Left cardiac atrium (tissue), 4 donors: ENCODE results near the gene LRBA. TPM values are rescaled to one million over a fixed set of nuclear protein-coding genes. Genes with fewer than 3 reads are reported as not detected.
A peak's percentile ranks its signal among the peaks of the same experiment; 100 is the strongest.

Experiments
- ATAC-seq, 2 donors: fragments of 200-7000 bp; cut with Tn5 transposase; one replicate each; pipeline ENCODE4 v1.9.1; 2020; ENCODE audit warnings: mild to moderate bottlenecking in 2 of 2, moderate library complexity in 2 of 2
- DNase-seq: peaks from one replicate; pipeline ENCODE4 v3.0.0-alpha.2; 2020
- intact Hi-C, 2 donors: fragments of 100-400 bp; cut with DNase I; formaldehyde crosslinking; loops; one replicate each; pipeline versions ENCODE4 v1.14.1 to v1.15.1; 2022 to 2023
- total RNA-seq, 2 donors: library from RNA; stranded (reverse); fragmentation: NEBNext Ultra II Directional; extraction: Animal tissue kit (Norgen Biotek cat#: 25700); gene quantifications; one replicate each; pipeline ENCODE4 v1.2.1, GENCODE V29; 2021
- donor health status: DM: no; HTN: yes; CAD: no.
- donor health status: DM: no; HTN: yes; CAD: no; lungs with severe emphysema.
- donor health status: DM: yes; HTN: yes; CAD: no.
- donor health status: Dilated cardiomyopathy.

Gene LRBA
- total RNA-seq, 2 donors from 2014 or later, result 20.0 to 25.7 TPM

- ATAC-seq (no peak), DNase-seq (no peak)
- intact Hi-C loops, result no loop called here
Observed at GRCh38 chr4:150853882-150854281, 161.2 kb downstream of the LRBA start.

- intact Hi-C loops, result no loop called here
- DNase-seq (no peak), ATAC-seq (no peak)
Observed at GRCh38 chr4:150852216-150852615, 162.9 kb downstream of the LRBA start.

GRCh38 chr4:150849016-150849415 is 166.1 kb downstream of the LRBA start:
- ATAC-seq, result no peak
- no peak for DNase-seq
- intact Hi-C loops, result no loop called here

- intact Hi-C loops, result no loop called here
- DNase-seq (no peak), ATAC-seq (peak in 1 of 2 donors; percentile 44)
Observed at GRCh38 chr4:150828159-150828558, 186.9 kb downstream of the LRBA start.

GRCh38 chr4:150827226-150827625 is 187.9 kb downstream of the LRBA start:
- no peak for DNase-seq
- intact Hi-C loops, result no loop called here
- ATAC-seq, result no peak

- intact Hi-C loops, result no loop called here
- DNase-seq (no peak), ATAC-seq (no peak)
Observed at GRCh38 chr4:150826306-150826705, 188.8 kb downstream of the LRBA start.

- DNase-seq, result no peak
- ATAC-seq, result no peak
- intact Hi-C loops, result no loop called here
Observed at GRCh38 chr4:150822407-150822806, 192.7 kb downstream of the LRBA start.

GRCh38 chr4:150821641-150822040 is 193.4 kb downstream of the LRBA start:
- intact Hi-C loops, result no loop called here
- ATAC-seq, result no peak
- no peak for DNase-seq

- intact Hi-C loops, result no loop called here
- ATAC-seq, result no peak
- no peak for DNase-seq
Observed at GRCh38 chr4:150820409-150820808, 194.7 kb downstream of the LRBA start.

GRCh38 chr4:150818661-150819060 is 196.4 kb downstream of the LRBA start:
- no peak for DNase-seq
- intact Hi-C loops, result no loop called here
- ATAC-seq, result no peak

GRCh38 chr4:150817804-150818528 is 197.1 kb downstream of the LRBA start:
- intact Hi-C loops, result no loop called here
- no peak for DNase-seq
- ATAC-seq, result no peak

- ATAC-seq (no peak), DNase-seq (no peak)
- intact Hi-C loops, result no loop called here
Observed at GRCh38 chr4:150817017-150817416, 198.1 kb downstream of the LRBA start.

GRCh38 chr4:150816491-150816890 is 198.6 kb downstream of the LRBA start:
- no peak for ATAC-seq
- intact Hi-C loops, result no loop called here
- DNase-seq, result no peak

GRCh38 chr4:150814873-150815272 is 200.2 kb downstream of the LRBA start:
- intact Hi-C loops, result no loop called here
- ATAC-seq (no peak), DNase-seq (no peak)

- no peak for DNase-seq
- intact Hi-C loops, result no loop called here
Observed at GRCh38 chr4:150805183-150806025, 209.7 kb downstream of the LRBA start.

GRCh38 chr4:150801833-150802232 is 213.3 kb downstream of the LRBA start:
- intact Hi-C loops, result no loop called here
- ATAC-seq (no peak), DNase-seq (no peak)

More at GRCh38 chr4:150805183-150806025, 209.7 kb downstream of the LRBA start:
- no peak for ATAC-seq

- ATAC-seq (no peak), DNase-seq (no peak)
- intact Hi-C loops, result no loop called here
Observed at GRCh38 chr4:150799207-150799606, 215.9 kb downstream of the LRBA start.

- ATAC-seq (no peak), DNase-seq (no peak)
- intact Hi-C loops, result no loop called here
Observed at GRCh38 chr4:150794706-150795105, 220.4 kb downstream of the LRBA start.

GRCh38 chr4:150789864-150790263 is 225.2 kb downstream of the LRBA start:
- DNase-seq, result no peak
- ATAC-seq, result no peak

GRCh38 chr4:150784939-150785338 is 230.1 kb downstream of the LRBA start:
- ATAC-seq, result no peak
- DNase-seq, result no peak
- intact Hi-C loops, result no loop called here

More at GRCh38 chr4:150789864-150790263, 225.2 kb downstream of the LRBA start:
- intact Hi-C loops, result no loop called here

- no peak for DNase-seq
- no peak for ATAC-seq
- intact Hi-C loops, result no loop called here
Observed at GRCh38 chr4:150784305-150784704, 230.8 kb downstream of the LRBA start.
